Lower lobe of right lung (tissue), 2 donors: ENCODE measurements around the gene PCYOX1L. TPM values are rescaled to one million over a fixed set of nuclear protein-coding genes. Genes with fewer than 3 reads are reported as not detected.

Source experiments
- ATAC-seq, 2 donors: fragments of 200-7000 bp; cut with Tn5 transposase; one replicate each; pipeline ENCODE4 v1.9.1; 2020 to 2022; ENCODE audit warnings: mild to moderate bottlenecking in 2 of 2, moderate library complexity in 2 of 2
- DNase-seq: peaks from one replicate; pipeline ENCODE4 v3.0.0-alpha.2; 2020
- H3K27ac ChIP-seq: fragments of 200-600 bp; one replicate; pipeline ENCODE4 v1.8.0; 2022
- H3K27me3 ChIP-seq: fragments of 200-600 bp; one replicate; pipeline ENCODE4 v1.8.0; 2022; ENCODE audit warnings: low read depth
- H3K36me3 ChIP-seq: fragments of 200-600 bp; one replicate; pipeline ENCODE4 v1.8.0; 2022; ENCODE audit warnings: mild to moderate bottlenecking
- H3K4me1 ChIP-seq: fragments of 200-600 bp; one replicate; pipeline ENCODE4 v1.8.0; 2022
- H3K4me3 ChIP-seq: fragments of 200-600 bp; one replicate; pipeline ENCODE4 v1.8.0; 2022; ENCODE audit warnings: mild to moderate bottlenecking
- H3K9me3 ChIP-seq: fragments of 200-600 bp; one replicate; pipeline ENCODE4 v1.8.0; 2022
- intact Hi-C: fragments of 100-400 bp; cut with DNase I; formaldehyde crosslinking; loops from one replicate; pipeline ENCODE4 v1.11.0; 2022
- total RNA-seq: library from RNA; stranded (reverse); fragmentation: NEBNext Ultra II Directional; extraction: Animal tissue kit (Norgen Biotek cat#: 25700); gene quantifications from one replicate; pipeline ENCODE4 v1.2.1, GENCODE V29; 2021
- TF ChIP-seq, protein P1 (sequence below): fragments of 200-600 bp; IDR thresholded peaks from one replicate; pipeline ENCODE4 v1.8.0; 2022; ENCODE audit warnings: antibody characterized with exemption, mild to moderate bottlenecking
- donor health status: DM: no; HTN: yes; CAD: no; lungs with severe emphysema.

PCYOX1L gene
- total RNA-seq, 1 donor from 2014 or later: 5.9 TPM

DNA sequence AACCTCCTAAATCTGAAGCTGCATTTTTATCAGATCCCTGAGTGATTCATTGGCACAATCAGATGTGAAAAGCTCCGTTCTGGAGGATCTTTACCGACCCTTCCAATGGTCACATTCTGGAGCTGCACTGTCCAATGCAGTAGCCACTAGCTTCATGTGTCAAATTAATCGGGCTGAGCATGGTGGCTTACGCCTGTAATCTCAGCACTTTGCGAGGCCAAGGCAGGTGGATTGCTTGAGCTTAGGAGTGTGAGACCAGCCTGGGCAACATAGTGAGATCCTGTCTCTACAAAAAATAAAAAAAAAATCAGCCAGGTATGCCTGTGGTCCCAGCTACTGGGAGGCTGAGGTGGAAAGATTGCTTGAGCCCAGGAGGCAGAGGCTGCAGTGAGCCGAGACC lies 17.6 kb downstream of the PCYOX1L start:
- Histone ChIP-seq H3K4me3 (no peak overlapping the region), H3K9me3 (no peaks in the 10 kb centered on the region), H3K36me3 (no peaks in the 10 kb centered on the region), H3K4me1 (no peaks in the 10 kb centered on the region), H3K27ac (no peak overlapping the region), H3K27me3 (no peaks in the 10 kb centered on the region)
- TF ChIP-seq, protein P1, sequence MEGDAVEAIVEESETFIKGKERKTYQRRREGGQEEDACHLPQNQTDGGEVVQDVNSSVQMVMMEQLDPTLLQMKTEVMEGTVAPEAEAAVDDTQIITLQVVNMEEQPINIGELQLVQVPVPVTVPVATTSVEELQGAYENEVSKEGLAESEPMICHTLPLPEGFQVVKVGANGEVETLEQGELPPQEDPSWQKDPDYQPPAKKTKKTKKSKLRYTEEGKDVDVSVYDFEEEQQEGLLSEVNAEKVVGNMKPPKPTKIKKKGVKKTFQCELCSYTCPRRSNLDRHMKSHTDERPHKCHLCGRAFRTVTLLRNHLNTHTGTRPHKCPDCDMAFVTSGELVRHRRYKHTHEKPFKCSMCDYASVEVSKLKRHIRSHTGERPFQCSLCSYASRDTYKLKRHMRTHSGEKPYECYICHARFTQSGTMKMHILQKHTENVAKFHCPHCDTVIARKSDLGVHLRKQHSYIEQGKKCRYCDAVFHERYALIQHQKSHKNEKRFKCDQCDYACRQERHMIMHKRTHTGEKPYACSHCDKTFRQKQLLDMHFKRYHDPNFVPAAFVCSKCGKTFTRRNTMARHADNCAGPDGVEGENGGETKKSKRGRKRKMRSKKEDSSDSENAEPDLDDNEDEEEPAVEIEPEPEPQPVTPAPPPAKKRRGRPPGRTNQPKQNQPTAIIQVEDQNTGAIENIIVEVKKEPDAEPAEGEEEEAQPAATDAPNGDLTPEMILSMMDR: no peak
- no peak for ATAC-seq
- DNase-seq: no peak
- intact Hi-C loops: no loop called here

DNA sequence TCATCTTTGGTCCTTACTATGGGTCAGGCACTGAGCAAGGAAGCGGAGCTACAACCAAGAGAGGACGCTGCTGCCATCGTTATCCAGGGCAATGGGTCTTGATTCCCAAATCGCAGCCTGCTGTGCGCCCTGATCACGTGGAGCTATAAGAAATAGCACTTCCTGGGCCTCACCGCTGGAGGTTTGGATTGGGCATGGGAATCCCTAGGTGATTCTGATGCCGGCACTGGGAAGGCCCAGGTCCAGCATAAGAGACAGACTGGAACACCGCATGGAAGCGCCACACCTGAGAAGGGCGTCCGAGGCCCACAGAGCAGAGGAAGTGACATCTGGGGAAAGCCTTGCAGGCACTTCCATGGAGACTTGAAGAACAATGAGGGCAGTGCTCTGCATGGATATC lies 18.3 kb downstream of the PCYOX1L start:
- intact Hi-C loops: no loop called here
- H3K36me3 ChIP-seq: no peaks in the 10 kb centered on the region
- H3K4me1 ChIP-seq: peaks cover 3% of the 10 kb centered on the region
- H3K27me3 ChIP-seq: no peaks in the 10 kb centered on the region
- no peak overlapping the region for H3K4me3 ChIP-seq
- H3K27ac ChIP-seq: no peak overlapping the region
- H3K9me3 ChIP-seq: no peaks in the 10 kb centered on the region
- DNase-seq (no peak), ATAC-seq (no peak)
- TF ChIP-seq, protein P1: no peak

DNA sequence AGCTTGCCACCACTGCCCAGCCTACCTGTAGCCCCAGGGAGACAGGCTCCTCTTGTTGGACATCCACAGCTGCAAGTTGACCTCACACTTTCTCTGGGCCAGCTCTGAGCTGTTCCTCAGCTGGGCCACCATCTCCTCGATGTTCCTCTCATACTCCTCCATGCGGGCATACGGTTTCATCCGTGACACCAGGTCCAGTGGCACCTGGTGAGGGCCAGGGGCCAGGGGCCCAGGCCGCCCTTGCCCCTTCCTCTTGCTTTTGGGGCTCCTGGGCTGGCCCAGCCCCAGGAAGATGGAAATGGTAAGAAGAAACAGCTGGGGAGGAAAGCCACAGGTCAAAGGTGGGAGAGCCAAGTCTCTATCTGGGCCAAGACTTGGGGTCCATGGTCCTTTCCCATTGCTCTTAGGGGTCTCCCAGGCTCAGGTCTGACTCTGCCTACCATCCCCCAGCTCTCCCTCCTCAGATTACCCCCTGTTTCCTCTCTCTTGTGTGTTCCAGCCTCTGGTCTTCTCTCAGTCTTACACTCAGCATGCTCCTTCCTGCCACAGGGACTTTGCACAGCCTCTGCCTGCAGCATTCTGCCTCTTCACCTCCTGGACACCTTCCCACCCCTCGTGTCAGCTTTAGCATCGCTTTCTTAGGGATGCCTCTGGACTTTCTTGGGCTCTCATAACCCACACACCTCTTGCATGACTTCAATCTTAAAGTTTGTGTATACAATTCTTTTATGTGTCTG lies 19.0 kb downstream of the PCYOX1L start:
- intact Hi-C loops: no loop called here
- no peaks in the 10 kb centered on the region for H3K27me3 ChIP-seq
- no peak overlapping the region for H3K27ac ChIP-seq
- ATAC-seq (no peak), DNase-seq (no peak)
- no peaks in the 10 kb centered on the region for H3K9me3 ChIP-seq
- peaks cover 11% of the 10 kb centered on the region for H3K4me1 ChIP-seq
- no peaks in the 10 kb centered on the region for H3K36me3 ChIP-seq
- H3K4me3 ChIP-seq: no peak overlapping the region
- TF ChIP-seq, protein P1: no peak

DNA sequence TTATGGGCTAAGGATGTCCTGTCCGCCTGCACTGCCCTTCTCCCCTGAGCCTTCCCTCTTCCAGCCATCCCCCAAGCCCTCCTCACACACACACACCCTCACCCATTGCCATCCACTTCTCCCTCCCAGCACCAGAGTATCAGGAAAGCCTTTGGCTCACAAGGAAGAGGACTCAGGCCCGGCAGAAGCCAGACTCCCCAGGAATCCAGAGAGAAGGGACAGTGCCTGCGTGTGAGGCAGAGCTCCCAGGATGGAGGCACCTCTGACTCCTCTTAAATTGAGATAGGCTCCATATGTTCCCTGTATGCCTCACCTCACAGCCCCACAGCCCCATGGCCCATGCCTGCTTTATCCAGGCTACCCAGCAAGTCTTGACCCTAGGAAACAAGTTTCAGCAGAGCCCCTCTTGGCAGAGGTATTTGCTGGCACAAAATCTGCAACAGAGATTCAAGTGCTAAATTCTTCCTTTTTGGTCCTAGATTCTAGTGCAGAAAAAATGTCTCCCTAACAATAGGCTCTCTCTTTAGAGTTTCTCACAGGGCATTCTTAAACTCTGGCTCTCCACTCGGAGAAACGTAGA lies 20.5 kb downstream of the PCYOX1L start:
- Histone ChIP-seq H3K36me3 (no peaks in the 10 kb centered on the region), H3K4me3 (no peak overlapping the region), H3K9me3 (no peaks in the 10 kb centered on the region), H3K27ac (no peak overlapping the region), H3K4me1 (peaks cover 25% of the 10 kb centered on the region), H3K27me3 (no peaks in the 10 kb centered on the region)
- intact Hi-C loops: no loop called here
- no peak for ATAC-seq
- DNase-seq: no peak
- TF ChIP-seq, protein P1: no peak

DNA sequence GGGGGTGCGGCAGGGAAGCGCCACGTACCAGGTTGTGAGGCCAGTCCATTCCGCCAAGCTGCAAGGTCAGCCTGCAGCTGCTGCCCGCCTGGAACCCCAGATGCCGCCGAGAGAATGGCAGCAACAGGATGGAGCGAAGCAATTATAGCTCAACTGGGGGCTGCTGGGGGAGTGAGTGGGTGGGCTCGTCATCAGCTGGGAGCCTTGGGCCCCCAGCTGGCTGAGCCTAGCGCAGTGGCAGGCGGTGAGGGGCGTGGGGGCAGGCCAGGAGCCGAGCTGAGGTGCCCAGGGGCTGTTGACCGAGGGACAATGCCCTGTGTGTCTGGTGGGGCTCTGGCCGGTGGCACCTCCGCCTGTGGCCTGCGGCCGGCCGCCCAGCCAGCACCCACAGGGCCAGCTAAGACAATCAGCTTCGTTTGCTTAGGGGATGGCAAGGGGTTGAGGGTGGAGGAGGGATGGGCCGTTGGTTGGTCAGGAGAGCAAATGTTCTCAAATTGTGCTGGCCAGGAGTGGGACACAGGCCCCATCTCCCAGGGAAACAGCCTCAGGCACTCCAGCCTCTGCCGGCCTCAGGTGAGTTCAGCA lies 21.4 kb downstream of the PCYOX1L start, which contains the start of gene IL17B:
IL17B (minus strand) TSS at position 116 of the 585 bp plus-strand sequence; CDS start at position 49, 67 bp downstream.
- no peaks in the 10 kb centered on the region for H3K9me3 ChIP-seq
- H3K4me1 ChIP-seq: peaks cover 33% of the 10 kb centered on the region
- ATAC-seq (no peak), DNase-seq (no peak)
- no peak within 1 kb of the TSS for H3K27ac ChIP-seq
- intact Hi-C loops: no loop called here
- H3K4me3 ChIP-seq: no peak within 1 kb of the TSS
- no peaks in the 10 kb centered on the region for H3K27me3 ChIP-seq
- no peaks in the 10 kb centered on the region for H3K36me3 ChIP-seq
- TF ChIP-seq, protein P1: no peak
